ENCODE results near the gene TMC2. TPM values are rescaled to one million over a fixed set of nuclear protein-coding genes. Genes with fewer than 3 reads are reported as not detected.

Gene TMC2
- polyA plus RNA-seq, 1 experiment, result not detected

DNA sequence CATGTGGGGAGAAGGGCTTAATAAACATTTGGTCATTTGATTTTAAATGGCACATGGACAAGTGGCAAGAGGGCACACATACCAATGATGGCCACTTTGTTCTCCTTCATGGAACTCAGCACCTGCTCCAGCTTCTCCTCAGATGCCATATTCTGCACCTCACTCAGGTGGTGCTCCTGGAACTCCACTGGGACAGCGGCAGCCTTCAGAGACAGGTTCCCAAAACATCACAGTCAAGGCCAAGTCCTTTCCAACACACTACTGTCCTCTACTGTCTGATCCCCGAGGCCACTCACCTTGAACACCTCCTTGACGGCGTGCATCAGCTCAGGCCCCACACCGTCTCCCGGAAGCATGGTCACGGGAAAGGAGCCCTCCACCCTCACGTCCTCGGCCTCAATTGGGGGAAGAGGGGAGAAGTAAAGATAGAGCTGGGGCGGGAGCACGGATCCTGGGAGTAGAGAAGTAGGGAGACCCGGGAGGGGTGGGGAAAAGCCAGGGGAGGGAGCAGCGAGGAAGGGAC is 127.1 kb downstream of the TMC2 start:
- Histone ChIP-seq H3K27ac (ENCODE audit: low read depth, low read length) (peak overlapping the region; percentile 13), H3K4me3 (ENCODE audit: low read depth, low read length) (peak overlapping the region; percentile 98), H3K27me3 (ENCODE audit: control insufficient read depth, insufficient read depth, low read length) (peaks cover 4% of the 10 kb centered on the region), H3K9me3 (ENCODE audit: control insufficient read depth, insufficient read depth, low read length) (no peaks in the 10 kb centered on the region)
- ChIA-PET POLR2A (interaction anchor here (3.3 kb wide), 1 partner anchor 11 kb away, joined by 30 read pairs; the partner anchor contains the start of gene NOP56), CTCF (no interaction called here)
- no peak for DNase-seq (ENCODE audit: low read depth, low spot score)
- no peak for TF ChIP-seq CTCF (IDR thresholded peaks at IDR 0.05; ENCODE audit: low read depth, low read length)

- peaks cover 8% of the 10 kb centered on the region for H3K27me3 ChIP-seq (ENCODE audit: control insufficient read depth, insufficient read depth, low read length)
Observed at GRCh38 chr20:2663887-2664719, 127.7 kb downstream of the TMC2 start, which contains the start of gene IDH3B. Gene IDH3B (minus strand): TSS chr20:2664216. CDS start chr20:2664188, 28 bp downstream.

DNA sequence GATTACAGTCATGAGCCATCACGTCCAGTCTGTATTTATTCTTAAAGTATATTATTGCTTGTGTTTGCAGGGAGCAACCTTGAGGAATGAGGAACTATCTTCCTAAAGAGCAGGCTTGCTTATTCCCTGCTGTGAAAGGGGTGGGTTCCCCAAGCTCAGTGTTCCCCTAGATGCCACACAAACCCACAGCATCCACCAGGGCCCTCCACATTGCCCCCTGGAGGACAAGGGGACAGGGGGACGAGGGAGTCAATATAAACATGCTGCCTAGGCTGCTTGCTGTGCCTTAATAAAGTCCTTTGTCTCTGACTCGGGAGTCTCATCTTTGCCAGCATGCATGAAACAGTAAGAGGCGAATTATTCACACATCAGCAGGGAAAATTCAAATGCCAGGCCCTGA is 135.6 kb downstream of the TMC2 start:
- TF ChIP-seq CTCF (IDR thresholded peaks at IDR 0.05; ENCODE audit: low read depth, low read length), result no peak; the same call in 1 of the 2 replicates
- Histone ChIP-seq H3K27me3 (ENCODE audit: control insufficient read depth, insufficient read depth, low read length) (peaks cover 15% of the 10 kb centered on the region), H3K4me3 (ENCODE audit: low read depth, low read length) (no peak overlapping the region), H3K27ac (ENCODE audit: low read depth, low read length) (no peak overlapping the region), H3K9me3 (ENCODE audit: control insufficient read depth, insufficient read depth, low read length) (no peaks in the 10 kb centered on the region)
- ChIA-PET POLR2A (no interaction called here), CTCF (interaction anchor here (0.5 to 0.8 kb wide), 2 partner anchors 15 to 314 kb away, joined by 3 to 4 read pairs; no protein-coding TSS in a partner anchor)
- no peak for DNase-seq (ENCODE audit: low read depth, low spot score)

More at GRCh38 chr20:2663887-2664719, 127.7 kb downstream of the TMC2 start, which contains the start of gene IDH3B:
- no peak for TF ChIP-seq CTCF (IDR thresholded peaks at IDR 0.05; ENCODE audit: low read depth, low read length)
- POLR2A ChIA-PET, result interaction anchor here (0.9 to 3.3 kb wide), 2 partner anchors 12 to 142 kb away, joined by 3 to 30 read pairs; partner anchors contain the start of gene NOP56
- DNase-seq (ENCODE audit: low read depth, low spot score), result peak; percentile 84
- Histone ChIP-seq H3K27ac (ENCODE audit: low read depth, low read length) (peak within 1 kb of the TSS; percentile 93), H3K4me3 (ENCODE audit: low read depth, low read length) (peak within 1 kb of the TSS; percentile 98), H3K9me3 (ENCODE audit: control insufficient read depth, insufficient read depth, low read length) (no peaks in the 10 kb centered on the region)
- CTCF ChIA-PET, result no interaction called here

GRCh38 chr20:2672446-2672845 is 136.1 kb downstream of the TMC2 start:
- ChIA-PET POLR2A (no interaction called here), CTCF (interaction anchor here (0.8 kb wide), 1 partner anchor 15 kb away, joined by 4 read pairs; no protein-coding TSS in a partner anchor)
- H3K9me3 ChIP-seq (ENCODE audit: control insufficient read depth, insufficient read depth, low read length), result no peaks in the 10 kb centered on the region
- TF ChIP-seq CTCF (IDR thresholded peaks at IDR 0.05; ENCODE audit: low read depth, low read length), result no peak
- H3K4me3 ChIP-seq (ENCODE audit: low read depth, low read length), result no peak overlapping the region
- peaks cover 17% of the 10 kb centered on the region for H3K27me3 ChIP-seq (ENCODE audit: control insufficient read depth, insufficient read depth, low read length)
- no peak overlapping the region for H3K27ac ChIP-seq (ENCODE audit: low read depth, low read length)
- no peak for DNase-seq (ENCODE audit: low read depth, low spot score)

DNA sequence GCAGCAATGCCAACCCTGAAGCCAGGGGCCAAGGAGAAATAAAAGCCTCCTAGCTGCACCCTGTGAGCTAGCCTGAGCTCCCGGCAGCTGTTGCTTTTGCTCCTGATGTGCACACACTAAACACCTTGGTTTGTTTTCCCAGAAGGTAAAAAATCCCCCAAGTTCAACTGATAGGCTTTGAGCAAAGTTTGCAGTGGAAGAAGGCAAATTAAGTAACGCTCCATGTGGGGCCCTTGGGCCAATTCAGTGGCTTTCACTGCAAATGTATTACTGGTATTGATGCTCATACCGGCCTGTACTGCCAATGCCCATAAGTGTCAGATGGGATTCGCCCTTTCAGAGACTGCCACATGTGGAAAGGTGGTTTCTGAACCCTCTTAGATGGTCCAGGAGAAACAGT is 137.1 kb downstream of the TMC2 start:
- ChIA-PET CTCF (no interaction called here), POLR2A (interaction anchor here (0.6 kb wide), 1 partner anchor 158 kb away, joined by 7 read pairs; no protein-coding TSS in a partner anchor)
- TF ChIP-seq CTCF (IDR thresholded peaks at IDR 0.05; ENCODE audit: low read depth, low read length), result no peak
- Histone ChIP-seq H3K9me3 (ENCODE audit: control insufficient read depth, insufficient read depth, low read length) (no peaks in the 10 kb centered on the region), H3K27ac (ENCODE audit: low read depth, low read length) (no peak overlapping the region), H3K4me3 (ENCODE audit: low read depth, low read length) (no peak overlapping the region), H3K27me3 (ENCODE audit: control insufficient read depth, insufficient read depth, low read length) (peaks cover 14% of the 10 kb centered on the region)
- DNase-seq (ENCODE audit: low read depth, low spot score), result no peak
